IMR-90 (cell line): ENCODE results near the gene HSD17B11. TPM values are rescaled to one million over a fixed set of nuclear protein-coding genes. Genes with fewer than 3 reads are reported as not detected.

ENCODE experiments used
- ATAC-seq: fragments of 200-7000 bp; cut with Tn5 transposase; 2 replicates; pipeline ENCODE4 v1.9.1; 2020; ENCODE audit warnings: low read depth, mild to moderate bottlenecking, moderate library complexity
- BruUV-seq: library from RNA; stranded (reverse); fragments of 400-500 nt; replicated peaks from 2 replicates; lab custom pipeline; 2021; lab: Mats Ljungman, UMichigan
- CTCF ChIA-PET: fragments of 300-600 bp; formaldehyde crosslinking; extraction: SDS; loops from one replicate; lab custom pipeline; 2021; ENCODE audit warnings: antibody characterized with exemption; lab: Yijun Ruan, JAX
- POLR2A ChIA-PET: fragments of 300-600 bp; sonication (Branson Sonifier 250); formaldehyde crosslinking; loops from one replicate; lab custom pipeline; 2022; ENCODE audit warnings: antibody characterized with exemption; ENCODE audit not compliant: unreplicated experiment; lab: Charles Lee
- DNase-seq: peaks from one replicate; pipeline ENCODE4 v3.0.0; 2013
- H2AFZ ChIP-seq: replicated peaks from 2 replicates; pipeline ENCODE3; 2013; ENCODE audit warnings: low read length, mild to moderate bottlenecking; ENCODE audit not compliant: poor library complexity
- H2AK5ac ChIP-seq: 2 replicates; pipeline ENCODE4 v1.6.1; 2013; ENCODE audit warnings: low read depth, low read length, inconsistent platforms
- H2AK9ac ChIP-seq: replicated peaks from 2 replicates; pipeline ENCODE3; 2013; ENCODE audit warnings: mild to moderate bottlenecking, low read depth, low read length, moderate library complexity; ENCODE audit not compliant: poor library complexity
- H2BK120ac ChIP-seq: 2 replicates; pipeline ENCODE4 v1.6.1; 2013; ENCODE audit warnings: low read depth, low read length, inconsistent platforms
- H2BK15ac ChIP-seq: 3 replicates; pipeline ENCODE4 v1.6.1; 2013; ENCODE audit warnings: low read depth, low read length, inconsistent platforms
- H2BK20ac ChIP-seq: 2 replicates; pipeline ENCODE4 v1.6.1; 2013; ENCODE audit warnings: low read depth, mild to moderate bottlenecking, inconsistent platforms, low read length, moderate library complexity
- H2BK5ac ChIP-seq: 2 replicates; pipeline ENCODE4 v1.6.1; 2013; ENCODE audit warnings: mild to moderate bottlenecking, low read depth, low read length, inconsistent platforms; ENCODE audit not compliant: poor library complexity, severe bottlenecking
- H3K14ac ChIP-seq: replicated peaks from 2 replicates; pipeline ENCODE4 v1.6.1; 2013; ENCODE audit warnings: low read depth, low read length, inconsistent platforms
- H3K18ac ChIP-seq: 2 replicates; pipeline ENCODE4 v1.6.1; 2013; ENCODE audit warnings: low read depth, low read length, control low read depth
- H3K23ac ChIP-seq: 2 replicates; pipeline ENCODE4 v1.6.1; 2013; ENCODE audit warnings: low read depth, low read length, inconsistent platforms
- H3K27ac ChIP-seq: 2 replicates; pipeline ENCODE4 v1.5.1; 2013; ENCODE audit warnings: mild to moderate bottlenecking, control low read depth, low read length; ENCODE audit not compliant: insufficient read depth
- H3K27me3 ChIP-seq: 2 replicates; pipeline ENCODE4 v1.6.1; 2013; ENCODE audit warnings: low read length; ENCODE audit not compliant: control insufficient read depth, insufficient read depth
- H3K36me3 ChIP-seq: 2 replicates; pipeline ENCODE4 v1.6.1; 2013; ENCODE audit warnings: low read length, mixed read lengths; ENCODE audit not compliant: control insufficient read depth, insufficient read depth
- H3K4ac ChIP-seq: 2 replicates; pipeline ENCODE4 v1.6.1; 2013; ENCODE audit warnings: low read depth, low read length, inconsistent platforms
- H3K4me1 ChIP-seq: 2 replicates; pipeline ENCODE4 v1.6.1; 2013; ENCODE audit warnings: low read length, mixed read lengths; ENCODE audit not compliant: control insufficient read depth, insufficient read depth
- H3K4me2 ChIP-seq: 2 replicates; pipeline ENCODE4 v1.6.1; 2013; ENCODE audit warnings: low read depth, mild to moderate bottlenecking, control low read depth, low read length, moderate library complexity
- H3K4me3 ChIP-seq: 2 replicates; pipeline ENCODE4 v1.5.1; 2013; ENCODE audit warnings: low read depth, mild to moderate bottlenecking, control low read depth, low read length, moderate library complexity; ENCODE audit not compliant: insufficient read depth
- H3K56ac ChIP-seq: 2 replicates; pipeline ENCODE4 v1.6.1; 2013; ENCODE audit warnings: low read length, inconsistent platforms; ENCODE audit not compliant: insufficient read depth; ENCODE audit errors: extremely low read depth
- H3K79me1 ChIP-seq, 2 experiments: 2 replicates each; pipeline ENCODE4 v1.6.1; 2013; ENCODE audit warnings: low read length in 2 of 2, inconsistent platforms in 1 of 2, low read depth in 1 of 2
- H3K9ac ChIP-seq: 2 replicates; pipeline ENCODE4 v1.6.1; 2013; ENCODE audit warnings: low read depth, low read length, control low read depth
- H3K9me1 ChIP-seq: 2 replicates; pipeline ENCODE4 v1.6.1; 2013; ENCODE audit warnings: low read length, inconsistent platforms; ENCODE audit not compliant: insufficient read depth
- H3K9me3 ChIP-seq: 2 replicates; pipeline ENCODE4 v1.6.1; 2013; ENCODE audit warnings: low read length; ENCODE audit not compliant: control insufficient read depth, insufficient read depth
- H4K20me1 ChIP-seq: 2 replicates; pipeline ENCODE4 v1.6.1; 2013; ENCODE audit warnings: low read length, inconsistent platforms; ENCODE audit not compliant: insufficient read depth
- H4K5ac ChIP-seq: 2 replicates; pipeline ENCODE4 v1.6.1; 2013; ENCODE audit warnings: mild to moderate bottlenecking, low read depth, low read length, control low read depth
- H4K8ac ChIP-seq, 2 experiments: 2 replicates each; pipeline ENCODE4 v1.6.1; 2013; ENCODE audit warnings: low read depth in 2 of 2, low read length in 2 of 2, control low read depth in 1 of 2, inconsistent platforms in 1 of 2
- H4K91ac ChIP-seq: 2 replicates; pipeline ENCODE4 v1.6.1; 2013; ENCODE audit warnings: low read depth, low read length, inconsistent platforms; ENCODE audit not compliant: insufficient read depth
- BHLHE40 ChIP-seq: fragments of 150-350 bp; IDR thresholded peaks from 2 replicates; pipeline ENCODE4 v1.6.1; 2016; ENCODE audit warnings: mild to moderate bottlenecking, low read depth, low read length
- ELK1 ChIP-seq: fragments of 150-350 bp; IDR thresholded peaks from 2 replicates; pipeline ENCODE4 v1.6.1; 2016; ENCODE audit warnings: low read depth, mild to moderate bottlenecking, low read length, moderate library complexity, borderline replicate concordance
- MAZ ChIP-seq: IDR thresholded peaks from 2 replicates; pipeline ENCODE4 v1.6.1; 2012; ENCODE audit warnings: low read depth, mild to moderate bottlenecking, low read length, improper control_type of control experiment, moderate library complexity, borderline replicate concordance
- MXI1 ChIP-seq: IDR thresholded peaks from 2 replicates; pipeline ENCODE4 v1.6.1; 2012; ENCODE audit warnings: low read depth, mild to moderate bottlenecking, low read length, moderate library complexity, borderline replicate concordance
- POLR2A ChIP-seq: IDR thresholded peaks from 2 replicates; pipeline ENCODE4 v1.6.1; 2012; ENCODE audit warnings: mild to moderate bottlenecking, low read depth, low read length
- RAD21 ChIP-seq: IDR thresholded peaks from 2 replicates; pipeline ENCODE4 v1.6.1; 2012; ENCODE audit warnings: low read length, improper control_type of control experiment
- RCOR1 ChIP-seq: IDR thresholded peaks from 2 replicates; pipeline ENCODE4 v1.6.1; 2012; ENCODE audit warnings: mild to moderate bottlenecking, low read length, improper control_type of control experiment; ENCODE audit not compliant: insufficient replicate concordance
- USF2 ChIP-seq: fragments of 150-350 bp; IDR thresholded peaks from 2 replicates; pipeline ENCODE4 v1.6.1; 2017; ENCODE audit warnings: mild to moderate bottlenecking, antibody characterized with exemption, low read length, low read depth
- WGBS, 2 experiments: methylation state at CpG; one replicate each; pipeline versions ENCODE4 v1.1.5 to v1.1.7; 2013; ENCODE audit warnings: missing lambda C conversion rate in 2 of 2; ENCODE audit not compliant: insufficient read length in 1 of 2; ENCODE audit errors: extremely low coverage in 2 of 2; 5-methylcytosine and 5-hydroxymethylcytosine counted together
- dilution Hi-C: fragments of 300-500 bp; cut with HindIII; formaldehyde crosslinking; loops from one replicate; pipeline ENCODE4 v1.14.3; 2018; ENCODE audit warnings: low sequenced_read_pairs; ENCODE audit not compliant: unreplicated experiment
- in situ Hi-C: fragments of 300-500 bp; cut with MboI; formaldehyde crosslinking; loops from 3 replicates; pipeline ENCODE4 v1.14.3; 2019; ENCODE audit warnings: low sequenced_read_pairs, inconsistent platforms, mixed read lengths
- intact Hi-C: fragments of 100-400 bp; cut with micrococcal nuclease; formaldehyde crosslinking; loops from 2 replicates; pipeline ENCODE4 v1.10.0; 2022
- polyA plus RNA-seq, 3 experiments: library from polyadenylated mRNA; depleted of rRNA; stranded (reverse); fragments of >200 nt; gene quantifications; 2 replicates each; pipeline ENCODE4 v1.2.3, GENCODE V29; 2012; ENCODE audit warnings: low replicate concordance in 1 of 3
- total RNA-seq: library from RNA; depleted of rRNA; stranded (reverse); fragments of >200 nt; gene quantifications from 2 replicates; pipeline ENCODE4 v1.2.3, GENCODE V29; 2012

HSD17B11 gene
- total and polyA plus RNA-seq, 2 of the 4 experiments (the other 2 are of a cell fraction): 11.3 to 12.0 TPM

- Histone ChIP-seq H3K18ac (peak within 1 kb of the TSS; percentile 64), H4K8ac (peak within 1 kb of the TSS; percentile 98 to 100), H2BK5ac (peak within 1 kb of the TSS; percentile 85), H4K5ac (peak within 1 kb of the TSS; percentile 94), H4K91ac (peak within 1 kb of the TSS; percentile 90), H3K36me3 (no peaks in the 10 kb centered on the region), H3K9me1 (no peaks in the 10 kb centered on the region; the same call in 1 of the 2 replicates), H3K14ac (peak within 1 kb of the TSS; percentile 89), H2AK5ac (peak within 1 kb of the TSS; percentile 63), H2AFZ (peak within 1 kb of the TSS; percentile 99), H2BK15ac (no peak within 1 kb of the TSS; the same call in 2 of the 3 replicates), H2BK20ac (peak within 1 kb of the TSS; percentile 25; the same call in 1 of the 2 replicates), H3K27ac (peak within 1 kb of the TSS; percentile 78), H3K9me3 (no peaks in the 10 kb centered on the region), H3K4me3 (peak within 1 kb of the TSS; percentile 64), H3K27me3 (no peaks in the 10 kb centered on the region), H3K23ac (peak within 1 kb of the TSS; percentile 82), H3K4me2 (peak within 1 kb of the TSS; percentile 95), H3K9ac (peak within 1 kb of the TSS; percentile 95), H3K4ac (peak within 1 kb of the TSS; percentile 88), H3K79me1 (peaks cover 16 to 41% of the 10 kb centered on the region in 2 experiments), H2BK120ac (peak within 1 kb of the TSS; percentile 62), H3K56ac (peak within 1 kb of the TSS; percentile 89), H2AK9ac (peak within 1 kb of the TSS; percentile 98), H3K4me1 (peaks cover 4% of the 10 kb centered on the region), H4K20me1 (no peaks in the 10 kb centered on the region; the same call in 1 of the 2 replicates)
- WGBS, 2 experiments: 1% methylated on average over 18 of the region's 58 CpGs; no CpG with 5 or more reads in 1 of the 2 experiments
- dilution Hi-C loops: no loop called here
- TF ChIP-seq MXI1 (peak; percentile 60; the same call in 1 of the 2 replicates), MAZ (peak; percentile 32; the same call in 1 of the 2 replicates), USF2 (peak; percentile 97), BHLHE40 (peak; percentile 93), RAD21 (0 out of 2 replicates have a peak, but pooled peaks have one; percentile 1), POLR2A (peak; percentile 74), ELK1 (no peak), RCOR1 (no peak)
- ChIA-PET CTCF (interaction anchor here (1.7 kb wide), 1 partner anchor 47 kb away, joined by 6 read pairs; no protein-coding TSS in a partner anchor), POLR2A (interaction anchor here (1.9 kb wide), 1 partner anchor 32 kb away, joined by 8 read pairs; the partner anchor contains the start of gene HSD17B11)
- intact Hi-C loops: loop anchor here (2.0 to 5.0 kb wide), 2 partner anchors 32 to 45 kb away; partner anchors contain the start of gene HSD17B11
- in situ Hi-C loops: no loop called here
- ATAC-seq (peak; percentile 96), DNase-seq (peak; percentile 96)
- BruUV-seq: TSS peak; percentile 73
Observed at GRCh38 chr4:87422104-87423052, 31.4 kb upstream of the HSD17B11 start, which contains the start of gene NUDT9. Gene NUDT9 (plus strand): TSS chr4:87422573. CDS start chr4:87422906, 333 bp downstream.
